BE2C (cell line): ENCODE measurements around the gene TSPOAP1.

Source experiments
- DNase-seq: peaks from one replicate; pipeline ENCODE4 v3.0.0-alpha.2; 2020
- H3K27me3 ChIP-seq: fragments of 250-450 bp; sonication (Bioruptor Pico); 2 replicates; pipeline ENCODE4 v1.5.1; 2020; ENCODE audit warnings: mild to moderate bottlenecking
- H3K36me3 ChIP-seq: fragments of 250-450 bp; sonication (Bioruptor Pico); 2 replicates; pipeline ENCODE4 v1.5.1; 2020; ENCODE audit warnings: mild to moderate bottlenecking
- H3K4me1 ChIP-seq: fragments of 250-450 bp; sonication (Bioruptor Pico); 2 replicates; pipeline ENCODE4 v1.5.1; 2020
- H3K4me3 ChIP-seq: 2 replicates; pipeline ENCODE4 v1.5.1; 2011; ENCODE audit warnings: low read depth, low read length
- H3K9me3 ChIP-seq: fragments of 250-450 bp; sonication (Bioruptor Pico); 2 replicates; pipeline ENCODE4 v1.5.1; 2020
- TF ChIP-seq, protein P1 (sequence below): IDR thresholded peaks from 2 replicates; pipeline ENCODE4 v1.5.1; 2012; ENCODE audit warnings: mild to moderate bottlenecking, low read depth, low read length

Gene TSPOAP1

DNA sequence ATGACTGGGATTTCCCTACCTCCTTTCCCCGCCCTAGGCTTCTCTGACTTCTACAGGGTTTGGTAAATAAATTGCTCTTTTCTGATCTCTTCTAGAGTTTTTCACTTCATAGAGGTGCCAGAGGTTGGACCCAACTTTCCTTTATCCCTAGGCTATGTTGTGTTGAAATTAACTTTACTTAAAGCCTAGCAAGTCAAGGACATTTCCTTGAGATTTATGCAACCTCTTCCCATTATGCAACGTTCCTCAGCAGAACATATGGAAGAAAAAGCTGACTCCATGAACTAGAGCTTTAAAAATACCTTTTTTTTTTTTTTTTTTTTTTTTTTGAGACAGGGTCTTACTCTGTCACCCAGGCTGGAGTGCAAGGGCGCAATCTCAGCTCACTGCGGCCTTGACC lies 63.3 kb downstream of the TSPOAP1 start:
- Histone ChIP-seq H3K36me3 (no peaks in the 10 kb centered on the region), H3K9me3 (no peaks in the 10 kb centered on the region), H3K4me1 (no peaks in the 10 kb centered on the region), H3K27me3 (peaks cover 55% of the 10 kb centered on the region), H3K4me3 (no peak overlapping the region)
- TF ChIP-seq, protein P1, sequence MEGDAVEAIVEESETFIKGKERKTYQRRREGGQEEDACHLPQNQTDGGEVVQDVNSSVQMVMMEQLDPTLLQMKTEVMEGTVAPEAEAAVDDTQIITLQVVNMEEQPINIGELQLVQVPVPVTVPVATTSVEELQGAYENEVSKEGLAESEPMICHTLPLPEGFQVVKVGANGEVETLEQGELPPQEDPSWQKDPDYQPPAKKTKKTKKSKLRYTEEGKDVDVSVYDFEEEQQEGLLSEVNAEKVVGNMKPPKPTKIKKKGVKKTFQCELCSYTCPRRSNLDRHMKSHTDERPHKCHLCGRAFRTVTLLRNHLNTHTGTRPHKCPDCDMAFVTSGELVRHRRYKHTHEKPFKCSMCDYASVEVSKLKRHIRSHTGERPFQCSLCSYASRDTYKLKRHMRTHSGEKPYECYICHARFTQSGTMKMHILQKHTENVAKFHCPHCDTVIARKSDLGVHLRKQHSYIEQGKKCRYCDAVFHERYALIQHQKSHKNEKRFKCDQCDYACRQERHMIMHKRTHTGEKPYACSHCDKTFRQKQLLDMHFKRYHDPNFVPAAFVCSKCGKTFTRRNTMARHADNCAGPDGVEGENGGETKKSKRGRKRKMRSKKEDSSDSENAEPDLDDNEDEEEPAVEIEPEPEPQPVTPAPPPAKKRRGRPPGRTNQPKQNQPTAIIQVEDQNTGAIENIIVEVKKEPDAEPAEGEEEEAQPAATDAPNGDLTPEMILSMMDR, result no peak
- no peak for DNase-seq

GRCh38 chr17:58264407-58265103 lies 64.0 kb downstream of the TSPOAP1 start:
- no peaks in the 10 kb centered on the region for H3K9me3 ChIP-seq
- TF ChIP-seq, protein P1, result no peak
- peaks cover 62% of the 10 kb centered on the region for H3K27me3 ChIP-seq
- H3K4me1 ChIP-seq, result no peaks in the 10 kb centered on the region
- H3K4me3 ChIP-seq, result no peak overlapping the region
- H3K36me3 ChIP-seq, result no peaks in the 10 kb centered on the region
- no peak for DNase-seq

- peaks cover 68% of the 10 kb centered on the region for H3K27me3 ChIP-seq
- no peaks in the 10 kb centered on the region for H3K36me3 ChIP-seq
- H3K4me1 ChIP-seq, result no peaks in the 10 kb centered on the region
- no peak for DNase-seq
- TF ChIP-seq, protein P1, result no peak
- H3K4me3 ChIP-seq, result no peak overlapping the region
- no peaks in the 10 kb centered on the region for H3K9me3 ChIP-seq
These were observed 64.8 kb downstream of the TSPOAP1 start for GRCh38 chr17:58263773-58264172.

GRCh38 chr17:58262149-58262548 lies 66.4 kb downstream of the TSPOAP1 start:
- H3K36me3 ChIP-seq, result no peaks in the 10 kb centered on the region
- H3K4me1 ChIP-seq, result no peaks in the 10 kb centered on the region
- peaks cover 82% of the 10 kb centered on the region for H3K27me3 ChIP-seq
- no peaks in the 10 kb centered on the region for H3K9me3 ChIP-seq
- no peak overlapping the region for H3K4me3 ChIP-seq
- DNase-seq, result no peak
- TF ChIP-seq, protein P1, result no peak

DNA sequence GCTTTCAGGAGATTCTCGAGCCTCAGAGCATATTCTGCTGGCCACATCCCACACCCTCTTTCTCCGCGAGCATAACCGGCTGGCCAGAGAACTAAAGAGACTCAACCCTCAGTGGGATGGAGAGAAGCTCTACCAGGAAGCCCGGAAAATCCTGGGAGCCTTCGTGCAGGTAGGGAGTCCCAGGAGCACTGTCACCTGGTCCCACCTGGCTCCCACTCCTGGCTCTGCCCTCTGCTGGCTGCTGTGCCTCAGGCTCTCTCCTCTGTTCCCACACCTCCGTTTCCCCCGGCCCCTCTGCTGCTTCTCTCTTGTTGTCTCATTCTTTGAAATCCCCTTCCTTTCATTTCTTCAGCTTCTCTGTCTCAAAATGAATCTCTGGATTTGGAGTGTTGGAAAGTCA lies 73.8 kb downstream of the TSPOAP1 start:
- Histone ChIP-seq H3K27me3 (peaks cover 57% of the 10 kb centered on the region), H3K4me1 (no peaks in the 10 kb centered on the region), H3K9me3 (peaks cover 4% of the 10 kb centered on the region; the same call in 1 of the 2 replicates), H3K36me3 (no peaks in the 10 kb centered on the region), H3K4me3 (no peak overlapping the region)
- DNase-seq, result no peak
- TF ChIP-seq, protein P1, result 0 out of 2 replicates have a peak, but pooled peaks have one; percentile 19

GRCh38 chr17:58253082-58253481 lies 75.5 kb downstream of the TSPOAP1 start:
- Histone ChIP-seq H3K36me3 (no peaks in the 10 kb centered on the region), H3K27me3 (peaks cover 58% of the 10 kb centered on the region), H3K9me3 (peaks cover 4% of the 10 kb centered on the region; the same call in 1 of the 2 replicates), H3K4me3 (no peak overlapping the region), H3K4me1 (no peaks in the 10 kb centered on the region)
- no peak for DNase-seq
- TF ChIP-seq, protein P1, result no peak
